NCI-H2107 treated with DMSO at 0.1 percent for 48 hours (cell line): ENCODE measurements around the gene APAF1.

Experiments used
- DNase-seq: peaks from one replicate; lab custom pipeline; 2025; ENCODE audit not compliant: unreplicated experiment; lab: John Stamatoyannopoulos, UW

The APAF1 gene

GRCh38 chr12:98725476-98726247 is 80.6 kb downstream of the APAF1 start:
- peak; percentile 55 for DNase-seq

GRCh38 chr12:98727196-98727595 is 82.1 kb downstream of the APAF1 start:
- DNase-seq, result no peak

GRCh38 chr12:98730412-98730811 is 85.3 kb downstream of the APAF1 start:
- no peak for DNase-seq

GRCh38 chr12:98733667-98734350 is 88.7 kb downstream of the APAF1 start:
- DNase-seq, result no peak

- DNase-seq, result no peak
These were observed 90.7 kb downstream of the APAF1 start for GRCh38 chr12:98735821-98736220.

DNA sequence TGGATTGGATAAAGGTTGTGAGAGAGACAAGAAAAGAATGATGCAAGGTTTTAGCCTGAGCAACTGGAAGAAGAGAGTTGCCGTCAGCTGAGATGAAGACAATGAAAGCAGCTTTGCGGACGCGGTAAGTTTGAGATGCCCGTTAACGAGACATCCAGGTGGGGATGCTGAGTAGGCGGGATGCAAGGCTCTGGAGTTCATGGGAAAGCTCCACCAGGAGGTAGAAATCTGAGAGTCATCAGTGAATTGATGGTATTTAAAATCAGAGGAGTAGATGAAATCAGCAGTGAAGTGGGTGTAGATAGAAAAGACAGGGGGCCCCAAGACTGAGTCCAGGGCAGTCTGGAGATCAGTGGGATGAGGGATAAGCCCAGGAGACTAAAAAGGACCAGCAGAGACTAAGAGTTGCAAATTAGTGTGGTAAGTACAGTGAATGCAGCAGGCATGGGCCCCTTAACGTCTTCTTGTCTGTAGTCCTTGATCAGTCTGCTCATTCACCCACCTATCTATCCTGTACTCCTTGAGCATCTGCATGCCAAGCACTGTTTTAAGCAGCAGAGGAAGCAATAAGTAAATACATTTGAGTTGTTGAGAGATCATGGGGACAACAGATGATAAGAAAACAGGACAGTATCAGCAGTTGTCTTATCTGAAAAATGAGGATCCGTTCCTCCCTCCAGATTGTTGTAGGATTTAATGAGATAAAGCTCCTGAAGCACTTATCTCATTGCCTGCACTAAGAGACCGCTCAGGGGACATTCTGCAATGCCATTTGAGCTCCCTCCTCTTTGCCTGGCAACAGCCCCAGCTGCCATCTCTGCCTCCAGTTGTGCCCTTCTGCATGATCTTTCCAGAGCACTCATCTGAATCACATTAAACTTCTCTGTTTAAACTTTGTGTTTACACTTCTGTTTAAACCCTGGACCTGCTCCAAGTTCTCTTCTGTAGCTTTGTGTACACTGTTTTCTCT is 91.5 kb downstream of the APAF1 start:
- peak; percentile 70 for DNase-seq

DNA sequence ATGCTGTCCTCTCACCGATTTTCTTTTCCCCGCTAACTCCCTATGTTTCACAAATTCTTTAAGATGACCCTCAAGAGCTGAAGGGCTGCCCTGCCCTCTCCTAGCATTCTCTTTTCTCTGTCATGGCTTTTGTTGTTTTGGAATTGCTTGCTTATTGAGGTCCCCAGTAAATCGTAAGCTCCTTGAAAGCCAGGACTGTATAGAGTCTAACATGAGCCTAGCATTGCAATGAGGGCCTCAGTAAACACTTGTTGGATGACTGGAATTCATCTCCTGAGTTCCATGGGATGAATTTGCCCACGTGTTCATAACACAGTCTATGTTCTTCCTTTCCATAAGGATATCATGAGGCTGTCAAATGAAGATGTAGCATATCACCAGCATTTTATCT is 92.2 kb downstream of the APAF1 start:
- no peak for DNase-seq

- DNase-seq, result no peak
These were observed 92.9 kb downstream of the APAF1 start for GRCh38 chr12:98738002-98738401.

- DNase-seq, result no peak
These were observed 93.4 kb downstream of the APAF1 start for GRCh38 chr12:98738539-98738938.

- DNase-seq, result no peak
These were observed 95.7 kb downstream of the APAF1 start for GRCh38 chr12:98740751-98741150.

GRCh38 chr12:98741196-98741555 is 96.1 kb downstream of the APAF1 start:
- no peak for DNase-seq

DNA sequence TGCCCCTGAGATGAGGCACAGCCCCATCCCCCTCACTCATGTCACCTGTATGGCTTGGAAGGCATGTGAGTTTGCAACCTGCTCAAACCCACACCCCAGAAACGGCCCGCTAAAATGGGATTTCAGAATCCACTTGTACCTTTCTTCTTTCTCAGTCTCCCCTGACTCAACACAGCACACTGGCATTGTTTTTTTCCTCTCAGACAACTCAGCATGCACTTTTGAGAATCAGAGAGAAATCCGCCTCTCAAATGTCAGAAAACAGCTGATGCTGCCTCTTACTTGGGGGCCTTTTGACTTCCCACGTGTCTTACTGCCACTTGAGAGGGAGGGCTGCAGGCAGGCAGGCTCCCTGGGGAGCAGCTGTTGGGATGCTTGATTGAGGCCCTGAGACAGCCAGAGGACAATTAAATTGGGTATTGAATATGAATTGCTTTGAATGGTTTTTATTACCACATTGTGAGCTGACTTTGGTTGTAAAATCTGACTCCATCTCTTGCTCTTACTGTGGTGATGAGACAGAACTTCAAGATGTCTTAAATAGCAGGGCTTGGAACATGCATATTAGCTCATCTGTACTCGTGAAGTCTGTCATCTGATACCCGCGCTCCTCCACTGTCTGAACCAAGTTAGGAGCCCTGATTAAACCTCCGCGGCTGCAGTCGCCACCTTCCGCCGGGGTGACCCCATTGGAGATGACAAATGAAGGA is 96.6 kb downstream of the APAF1 start:
- DNase-seq, result peak; percentile 81

- no peak for DNase-seq
These were observed 98.4 kb downstream of the APAF1 start for GRCh38 chr12:98743362-98743953.

DNA sequence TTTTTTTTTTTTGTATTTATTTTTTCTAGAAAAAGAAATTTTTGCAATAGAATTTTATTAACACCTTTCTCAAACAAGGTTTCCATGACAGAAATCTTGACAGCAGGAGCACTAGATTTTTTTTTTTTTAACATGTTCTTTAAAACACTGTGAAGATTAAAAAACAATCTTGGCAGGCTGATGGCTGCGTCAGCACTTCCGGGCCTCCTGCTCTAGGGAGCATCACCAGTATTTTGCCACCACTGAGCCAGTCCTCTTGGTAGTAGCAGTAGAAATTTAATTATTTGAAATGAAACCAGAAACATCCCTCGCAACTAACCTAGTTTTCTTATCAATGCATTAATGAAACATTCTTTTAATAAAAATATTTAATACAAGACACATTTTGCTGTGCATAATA is 99.6 kb downstream of the APAF1 start:
- DNase-seq, result no peak

- DNase-seq, result no peak
These were observed 100.7 kb downstream of the APAF1 start for GRCh38 chr12:98745578-98746391.

DNA sequence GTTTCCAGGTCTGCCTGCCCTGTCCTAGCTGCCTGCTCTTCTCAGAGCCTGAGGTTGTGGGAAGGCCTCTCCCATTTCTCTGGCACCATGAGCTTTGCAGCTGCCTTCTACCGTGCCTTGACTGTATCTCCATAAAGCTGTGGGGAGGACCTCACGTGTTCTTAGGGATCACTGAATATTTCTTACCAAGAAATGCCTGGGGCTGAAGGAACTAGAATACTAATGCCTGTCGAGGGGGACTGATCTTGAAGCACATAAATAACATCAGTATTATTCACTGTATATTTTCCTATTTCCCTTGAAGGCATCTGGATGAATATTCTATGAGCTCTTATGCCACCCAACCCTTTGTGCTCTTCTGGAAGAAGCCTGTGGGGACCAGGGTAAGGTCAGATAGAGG is 103.4 kb downstream of the APAF1 start:
- no peak for DNase-seq

DNA sequence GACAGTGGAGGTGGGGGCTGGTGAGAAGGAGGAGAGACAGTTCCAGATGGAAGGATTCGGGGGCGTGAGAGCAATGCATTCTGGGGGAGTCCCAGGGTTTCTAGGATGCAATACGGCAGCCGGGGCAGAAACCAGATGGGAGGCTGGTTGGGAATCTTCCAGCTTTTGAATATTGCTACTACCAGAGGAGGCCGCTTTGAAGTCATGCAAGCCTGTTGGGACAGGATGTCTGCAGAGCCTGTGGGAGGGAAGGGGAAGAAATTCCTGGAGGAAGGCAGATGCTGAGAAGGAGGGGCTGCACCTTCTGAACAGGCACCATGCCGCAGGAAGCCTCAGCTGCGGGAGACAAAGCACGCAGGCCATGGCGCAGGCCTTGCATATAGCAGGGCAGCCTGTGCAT is 105.4 kb downstream of the APAF1 start:
- no peak for DNase-seq

DNA sequence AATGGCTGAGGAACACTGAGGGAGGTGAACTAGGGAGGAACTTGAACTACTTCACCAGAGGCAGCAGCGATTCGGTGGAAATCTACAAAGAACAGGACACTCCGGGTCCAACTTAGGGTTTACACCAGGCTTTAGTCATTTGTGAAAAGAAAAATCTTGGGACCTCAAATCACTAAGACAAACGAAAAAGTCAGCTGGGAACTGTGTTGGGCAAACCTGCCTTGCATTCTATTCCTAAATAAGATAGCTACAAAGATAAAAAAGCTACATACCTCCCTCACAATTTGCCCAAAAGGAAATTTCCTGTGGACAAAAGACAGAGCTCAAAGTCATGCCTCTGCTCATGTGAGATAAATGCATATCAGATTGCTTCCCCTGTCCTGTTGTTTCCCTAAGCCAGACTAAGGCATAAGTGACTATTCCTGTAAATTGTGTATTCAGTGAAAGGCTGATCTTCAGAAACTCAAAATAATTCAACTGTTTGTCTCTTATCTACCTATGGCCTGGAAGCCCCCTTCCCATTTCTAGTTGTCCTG is 106.6 kb downstream of the APAF1 start:
- no peak for DNase-seq

DNA sequence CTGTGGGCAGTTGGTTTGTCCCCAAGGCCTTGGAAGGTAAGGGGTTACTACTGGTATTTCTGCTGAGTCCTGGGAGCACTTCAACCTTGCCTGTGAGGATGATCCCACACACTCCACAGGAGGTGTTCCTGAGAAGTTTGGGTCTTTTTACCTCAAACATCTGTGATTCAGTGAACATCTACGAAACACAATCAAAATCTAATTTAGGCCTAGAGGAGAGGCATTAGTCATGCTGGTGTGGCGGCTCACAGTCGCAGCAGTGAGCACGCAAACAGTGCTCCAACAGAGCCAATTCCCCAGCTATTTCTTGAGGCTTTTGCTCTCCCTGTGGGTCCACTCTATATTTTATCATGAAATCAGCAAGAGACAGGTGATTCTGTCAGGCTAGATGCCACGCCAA is 107.6 kb downstream of the APAF1 start:
- DNase-seq, result no peak
